Measurements from ENCODE around the gene HEXA.

GRCh38 chr15:72404841-72405240, 29.0 kb upstream of the HEXA start:
- TF ChIP-seq POLR2AphosphoS5 (IDR thresholded peaks at IDR 0.05; ENCODE audit: low read depth) (no peak), CTCF (IDR thresholded peaks at IDR 0.05; ENCODE audit: insufficient read depth, low read length) (no peak), GABPA (IDR thresholded peaks at IDR 0.05; ENCODE audit: low read depth) (no peak)

Measured in HL-60 (cell line).